Astrocyte (in vitro differentiated cells and primary cell): Measurements from ENCODE around the gene TMEM141.
A peak's percentile ranks its signal among the peaks of the same experiment; 100 is the strongest.

Experiments used
- EZH2 ChIP-seq: IDR thresholded peaks from 2 replicates; pipeline ENCODE4 v1.6.1; 2012; ENCODE audit warnings: mild to moderate bottlenecking, low read length, inconsistent platforms; ENCODE audit not compliant: insufficient read depth
- TF ChIP-seq, protein P1 (sequence below): IDR thresholded peaks from 2 replicates; pipeline ENCODE4 v1.5.1; 2011; ENCODE audit warnings: low read depth, mild to moderate bottlenecking, inconsistent platforms, low read length, moderate library complexity; ENCODE audit not compliant: insufficient read depth

DNA sequence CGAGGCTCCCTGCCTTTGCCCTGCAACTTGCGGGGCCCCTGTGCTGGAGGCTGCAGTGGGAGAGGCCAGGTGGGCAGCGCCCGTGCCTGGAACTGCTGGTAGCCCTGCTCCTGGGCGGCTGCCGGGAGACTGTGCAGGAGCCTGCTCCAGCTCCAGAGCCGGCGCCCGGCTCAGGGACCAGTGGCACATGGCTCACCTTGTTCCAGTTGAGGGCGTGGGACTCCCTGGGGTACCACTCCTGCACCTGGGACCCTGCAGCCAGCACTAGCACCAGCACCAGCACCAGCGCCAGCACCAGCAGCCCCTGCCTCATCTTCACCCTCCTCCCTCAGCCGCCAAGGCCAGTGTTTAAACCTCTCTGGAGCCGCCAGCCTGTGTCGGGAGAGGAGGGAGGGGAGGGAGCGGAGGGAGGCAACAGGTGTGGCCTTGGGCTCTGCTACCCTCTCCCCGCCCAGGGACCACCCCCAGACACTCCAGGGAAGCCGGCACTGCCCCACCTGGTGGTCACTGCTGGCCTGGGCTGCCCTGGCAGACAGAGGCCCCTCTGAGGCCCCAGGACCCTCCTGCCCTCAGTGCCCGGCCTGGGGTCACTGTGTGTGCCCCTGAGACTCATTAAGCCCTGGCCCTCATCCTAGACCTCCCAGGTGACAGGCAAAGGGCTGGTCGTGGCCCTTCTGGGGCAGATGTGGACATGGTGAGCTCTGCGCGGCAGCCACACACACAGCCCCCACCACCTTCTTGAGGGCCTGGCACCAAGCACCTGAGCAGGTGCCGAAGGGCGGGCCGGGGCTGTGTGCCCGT lies 48.4 kb upstream of the TMEM141 start, which contains the start of gene LCN10:
- TF ChIP-seq, protein P1, sequence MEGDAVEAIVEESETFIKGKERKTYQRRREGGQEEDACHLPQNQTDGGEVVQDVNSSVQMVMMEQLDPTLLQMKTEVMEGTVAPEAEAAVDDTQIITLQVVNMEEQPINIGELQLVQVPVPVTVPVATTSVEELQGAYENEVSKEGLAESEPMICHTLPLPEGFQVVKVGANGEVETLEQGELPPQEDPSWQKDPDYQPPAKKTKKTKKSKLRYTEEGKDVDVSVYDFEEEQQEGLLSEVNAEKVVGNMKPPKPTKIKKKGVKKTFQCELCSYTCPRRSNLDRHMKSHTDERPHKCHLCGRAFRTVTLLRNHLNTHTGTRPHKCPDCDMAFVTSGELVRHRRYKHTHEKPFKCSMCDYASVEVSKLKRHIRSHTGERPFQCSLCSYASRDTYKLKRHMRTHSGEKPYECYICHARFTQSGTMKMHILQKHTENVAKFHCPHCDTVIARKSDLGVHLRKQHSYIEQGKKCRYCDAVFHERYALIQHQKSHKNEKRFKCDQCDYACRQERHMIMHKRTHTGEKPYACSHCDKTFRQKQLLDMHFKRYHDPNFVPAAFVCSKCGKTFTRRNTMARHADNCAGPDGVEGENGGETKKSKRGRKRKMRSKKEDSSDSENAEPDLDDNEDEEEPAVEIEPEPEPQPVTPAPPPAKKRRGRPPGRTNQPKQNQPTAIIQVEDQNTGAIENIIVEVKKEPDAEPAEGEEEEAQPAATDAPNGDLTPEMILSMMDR = no peak
- peak; percentile 25 for TF ChIP-seq EZH2
